GM18511 (cell line): Measurements from ENCODE around the gene WNT7A.

Experiments used
- ATAC-seq: cut with Tn5 transposase; IDR thresholded peaks from one replicate; pipeline ENCODE4 v1.9.1; 2021; ENCODE audit warnings: mild to moderate bottlenecking, moderate library complexity; ENCODE audit not compliant: unreplicated experiment

WNT7A gene

GRCh38 chr3:13798401-13798800 lies 81.5 kb downstream of the WNT7A start:
- ATAC-seq, result no peak

GRCh38 chr3:13796701-13797460 lies 83.0 kb downstream of the WNT7A start:
- ATAC-seq, result no peak

- no peak for ATAC-seq
Observed at GRCh38 chr3:13795816-13796215, 84.1 kb downstream of the WNT7A start.

- ATAC-seq, result no peak
Observed at GRCh38 chr3:13794322-13794721, 85.5 kb downstream of the WNT7A start.

- no peak for ATAC-seq
Observed at GRCh38 chr3:13793451-13793850, 86.4 kb downstream of the WNT7A start.

- no peak for ATAC-seq
Observed at GRCh38 chr3:13792512-13793371, 87.1 kb downstream of the WNT7A start.

GRCh38 chr3:13792051-13792490 lies 87.8 kb downstream of the WNT7A start:
- no peak for ATAC-seq

- no peak for ATAC-seq
Observed at GRCh38 chr3:13791198-13792050, 88.4 kb downstream of the WNT7A start.

GRCh38 chr3:13790376-13791197 lies 89.3 kb downstream of the WNT7A start:
- ATAC-seq, result no peak

GRCh38 chr3:13788522-13789424 lies 91.1 kb downstream of the WNT7A start:
- no peak for ATAC-seq

- ATAC-seq, result no peak
Observed at GRCh38 chr3:13787533-13788132, 92.2 kb downstream of the WNT7A start.

- ATAC-seq, result no peak
Observed at GRCh38 chr3:13786811-13787210, 93.1 kb downstream of the WNT7A start.

GRCh38 chr3:13785853-13786436 lies 93.9 kb downstream of the WNT7A start:
- no peak for ATAC-seq

- no peak for ATAC-seq
Observed at GRCh38 chr3:13785351-13785750, 94.5 kb downstream of the WNT7A start.

- no peak for ATAC-seq
Observed at GRCh38 chr3:13783476-13783875, 96.4 kb downstream of the WNT7A start.

GRCh38 chr3:13782501-13782900 lies 97.4 kb downstream of the WNT7A start:
- no peak for ATAC-seq

- no peak for ATAC-seq
Observed at GRCh38 chr3:13781417-13781816, 98.5 kb downstream of the WNT7A start.

- no peak for ATAC-seq
Observed at GRCh38 chr3:13780432-13781176, 99.3 kb downstream of the WNT7A start.
